Activated CD4-positive, alpha-beta T cell treated with anti-CD3 and anti-CD28 coated beads, Interleukin-2, amount 50 U/mL, for 4 hours (primary cell): Measurements from ENCODE around the gene WWP2.
"Not testable (repeated sequence)": the region's sequence is repeated elsewhere in the genome, so short reads cannot be mapped to it uniquely, and the experiment has no call there.

Source experiments
- DNase-seq, 2 experiments: peaks; one replicate each; pipeline ENCODE4 v3.0.0-alpha.2; 2020

Gene WWP2

DNA sequence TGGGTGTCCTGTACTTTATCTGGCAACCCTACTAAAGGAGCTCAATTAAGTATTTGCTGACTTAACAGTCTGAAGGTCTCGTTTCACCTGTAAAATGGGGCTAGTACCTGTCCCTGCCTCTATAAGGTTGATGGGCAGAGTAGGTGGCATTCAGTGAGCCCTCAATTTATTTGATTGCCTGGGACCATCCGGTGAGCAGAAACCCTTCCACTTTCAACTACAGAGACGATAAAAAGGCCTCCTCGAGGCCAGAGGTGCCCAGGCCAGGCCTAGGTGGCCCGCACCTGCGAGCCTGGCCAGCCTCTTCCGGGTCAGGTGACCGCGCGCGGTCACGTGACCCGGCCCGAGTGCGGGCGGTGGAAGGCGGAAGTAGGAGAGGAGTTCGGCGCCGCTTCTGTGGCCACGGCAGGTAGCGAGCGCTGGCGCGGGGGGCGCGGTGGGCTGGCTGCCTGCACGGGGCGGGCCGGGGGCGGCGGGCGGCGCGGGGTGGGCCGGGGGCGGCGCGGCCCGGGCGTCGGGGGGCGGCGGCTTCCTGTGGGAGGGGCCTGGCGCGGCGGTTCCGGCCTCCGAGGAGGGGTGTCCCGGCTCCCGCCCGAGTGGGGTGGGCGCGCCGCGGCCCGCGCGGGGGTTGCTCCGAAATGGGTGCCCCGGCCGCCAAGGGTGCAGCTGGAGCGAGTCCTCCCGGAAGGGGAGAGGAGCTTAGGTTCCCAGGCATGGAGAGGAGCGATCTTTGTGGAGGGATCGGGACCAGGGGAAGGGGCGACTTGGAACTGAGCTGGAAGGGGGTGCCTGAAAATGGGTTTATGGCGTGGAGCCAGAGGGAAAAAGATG, at the start of gene WWP2:
Gene WWP2, plus strand, starts transcription at position 350 of the 831 bp plus-strand sequence. CDS start 24,679 bp downstream, outside the sequence.
- DNase-seq, result peak; percentile 67 to 68

DNA sequence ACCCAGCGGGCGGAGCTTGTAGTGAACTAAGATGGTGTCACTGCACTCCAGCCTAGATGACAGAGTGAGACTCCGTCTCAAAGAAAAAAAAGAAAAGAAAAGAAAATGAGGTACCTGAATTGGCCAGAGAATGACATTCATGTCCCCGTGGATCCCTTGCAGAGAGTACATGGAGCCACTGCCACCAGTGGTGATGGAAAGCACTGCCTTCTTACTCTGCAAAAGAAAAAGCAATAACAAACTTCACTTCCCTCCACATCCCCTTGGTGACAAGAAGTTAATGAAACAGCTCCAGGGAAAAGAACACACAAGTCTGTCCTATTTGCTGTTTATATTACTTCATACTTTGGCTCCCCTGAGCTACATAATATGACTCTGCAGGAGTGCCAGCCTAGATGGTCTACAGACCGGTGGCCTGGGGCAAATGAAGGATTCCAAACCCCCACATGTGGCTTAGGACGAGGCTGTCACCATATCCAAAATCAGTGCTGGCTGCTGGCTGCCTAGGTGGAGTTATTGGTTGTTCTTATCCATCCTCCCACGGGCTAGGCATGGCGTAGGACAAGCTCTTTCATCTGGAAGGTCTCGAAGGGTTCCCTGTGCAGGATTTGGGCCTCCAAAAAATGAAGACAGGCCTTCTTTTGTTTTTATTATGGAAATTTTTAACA, 49.1 kb upstream of the WWP2 start:
- no peak for DNase-seq

GRCh38 chr16:69717066-69717465, 45.1 kb upstream of the WWP2 start:
- no peak for DNase-seq

- no peak for DNase-seq
Measured at GRCh38 chr16:69718111-69718764, 43.9 kb upstream of the WWP2 start.

DNA sequence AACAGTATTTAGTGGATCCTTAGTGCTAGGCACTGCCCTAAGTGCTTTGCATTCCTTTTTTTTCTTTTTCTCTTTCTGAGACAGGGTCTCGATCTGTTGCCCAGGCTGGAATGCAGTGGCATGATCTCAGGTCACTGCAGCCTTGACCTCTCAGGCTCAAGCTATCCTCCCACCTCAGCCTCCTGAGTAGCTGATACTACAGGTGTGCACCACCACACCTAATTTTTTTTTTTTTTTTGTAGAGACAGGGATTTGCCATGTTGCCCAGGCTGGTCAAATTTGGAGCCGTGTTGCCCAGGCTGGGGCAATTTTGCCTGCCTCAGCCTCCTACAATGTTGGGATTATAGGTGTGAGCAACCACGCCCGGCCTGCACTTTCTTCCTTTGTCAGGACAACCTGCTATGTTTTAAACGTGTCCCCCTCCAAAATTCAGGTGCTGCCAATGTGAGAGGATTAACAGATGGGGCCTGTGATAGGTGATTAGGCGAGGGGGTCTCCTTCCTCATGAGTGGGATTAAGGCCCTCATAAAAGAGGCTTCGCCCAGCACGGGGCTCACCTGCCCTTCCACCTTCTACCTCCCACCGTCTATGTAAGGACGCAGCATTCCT, 41.2 kb upstream of the WWP2 start:
- no peak for DNase-seq

- no peak for DNase-seq
Measured at GRCh38 chr16:69721441-69721957, 40.6 kb upstream of the WWP2 start.

DNA sequence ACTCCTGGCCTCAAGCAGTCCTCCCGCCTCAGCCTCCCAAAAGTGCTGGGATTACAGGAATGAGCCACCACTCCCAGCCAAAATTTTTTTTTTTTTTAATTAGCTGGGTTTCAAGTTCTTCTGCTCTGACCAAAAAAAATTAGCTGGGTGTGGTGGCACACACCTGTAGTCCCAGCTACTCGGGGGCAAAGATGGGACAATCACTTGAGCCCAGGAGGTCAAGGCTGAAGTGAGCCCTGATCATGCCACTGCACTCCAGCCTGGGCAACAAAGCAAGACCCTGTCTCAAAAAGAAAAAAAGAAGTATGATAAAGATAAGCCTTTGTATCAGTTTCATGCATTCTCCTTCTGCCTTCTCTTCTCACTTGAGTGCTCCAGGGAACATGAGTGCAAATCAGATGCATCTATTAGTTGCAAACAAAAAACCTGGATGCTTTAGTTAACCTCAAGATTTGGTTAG, 37.7 kb upstream of the WWP2 start:
- no peak for DNase-seq

GRCh38 chr16:69724981-69725479, 37.1 kb upstream of the WWP2 start:
- no peak for DNase-seq

- DNase-seq, result no peak
Measured at GRCh38 chr16:69725480-69726312, 36.4 kb upstream of the WWP2 start.

GRCh38 chr16:69726313-69727060, 35.6 kb upstream of the WWP2 start, which contains the start of gene NQO1:
NQO1 (minus strand) TSS chr16:69726560; CDS start chr16:69726439, 121 bp downstream.
- DNase-seq, result peak; percentile 75

DNA sequence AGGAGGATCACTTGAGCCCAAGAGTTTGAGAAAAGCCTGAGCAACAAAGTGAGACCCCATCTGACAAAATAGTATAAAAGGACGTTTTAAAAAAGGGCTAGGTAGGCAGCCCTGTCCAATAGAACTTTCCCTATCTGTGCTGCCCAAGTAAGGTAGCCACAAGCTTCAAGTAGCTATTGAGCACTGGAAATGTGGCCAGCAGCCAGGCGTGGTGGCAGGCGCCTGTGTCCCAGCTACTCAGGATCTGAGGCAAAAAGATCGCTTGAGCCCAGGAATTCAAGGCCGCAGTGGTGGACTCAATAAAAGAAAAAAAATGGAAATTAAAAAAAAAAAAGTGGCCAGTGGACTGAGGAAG, 34.2 kb upstream of the WWP2 start:
- DNase-seq, result no peak

DNA sequence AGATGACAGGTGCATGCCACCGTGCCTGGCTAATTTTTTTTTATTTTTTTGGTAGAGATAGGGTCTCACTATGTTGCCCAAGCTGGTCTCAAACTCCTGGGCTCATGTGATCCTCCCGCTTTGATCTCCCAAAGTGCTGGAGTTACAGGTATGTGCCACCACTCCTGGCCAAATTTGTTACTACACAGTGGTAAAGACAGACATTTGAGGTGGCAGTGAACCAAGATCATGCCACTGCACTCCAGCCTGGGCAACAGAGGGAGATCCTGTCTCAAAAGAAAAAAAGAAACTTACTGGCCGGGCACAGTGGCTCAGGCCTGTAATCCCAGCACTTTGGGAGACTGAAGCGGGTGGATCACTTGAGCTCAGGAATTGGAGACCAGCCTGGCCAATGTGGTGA, 33.1 kb upstream of the WWP2 start:
- DNase-seq, result not testable (repeated sequence)

DNA sequence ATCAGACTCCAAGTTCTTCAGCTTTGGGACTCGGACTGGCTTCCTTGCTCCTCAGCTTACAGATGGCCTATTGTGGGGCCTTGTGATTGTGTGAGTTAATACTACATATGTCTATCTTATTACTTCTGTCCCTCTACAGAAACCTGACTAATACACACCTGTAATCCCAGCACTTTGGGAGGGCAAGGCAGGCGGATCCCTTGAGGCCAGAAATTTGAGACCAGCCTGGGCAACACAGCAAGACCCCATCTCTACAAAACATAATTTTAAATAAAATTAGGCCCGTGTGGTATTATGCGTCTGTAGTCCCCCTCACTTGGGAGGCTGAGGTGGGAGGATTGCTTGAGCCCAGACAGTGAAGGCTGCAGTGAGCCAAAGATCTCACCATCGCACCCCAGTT, 30.9 kb upstream of the WWP2 start:
- DNase-seq, result not testable (repeated sequence)

GRCh38 chr16:69732101-69732500, 30.0 kb upstream of the WWP2 start:
- DNase-seq, result no peak

DNA sequence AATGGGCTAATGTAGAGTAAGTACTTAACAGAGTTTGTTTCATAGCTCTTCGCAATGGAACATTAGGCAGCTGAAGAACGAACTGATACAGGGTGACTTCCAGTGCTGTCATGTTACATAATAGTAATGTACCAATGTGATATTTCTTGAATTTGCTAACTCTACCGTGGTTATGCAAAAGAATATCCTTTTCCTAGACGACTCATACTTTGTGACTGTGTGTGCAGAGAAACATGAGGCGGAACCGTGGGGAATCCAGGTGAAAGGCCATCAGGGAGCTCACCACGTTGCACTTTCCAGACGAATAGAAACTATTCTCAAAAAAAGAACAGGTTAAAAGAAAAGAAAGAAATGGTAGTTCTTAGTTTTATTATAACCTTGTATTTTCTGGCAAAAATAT, 20.6 kb upstream of the WWP2 start:
- no peak for DNase-seq

- no peak for DNase-seq
Measured at GRCh38 chr16:69741951-69742904, 19.9 kb upstream of the WWP2 start.

GRCh38 chr16:69744363-69745231, 17.5 kb upstream of the WWP2 start:
- DNase-seq, result no peak

GRCh38 chr16:69745232-69745612, 16.9 kb upstream of the WWP2 start:
- DNase-seq, result no peak

DNA sequence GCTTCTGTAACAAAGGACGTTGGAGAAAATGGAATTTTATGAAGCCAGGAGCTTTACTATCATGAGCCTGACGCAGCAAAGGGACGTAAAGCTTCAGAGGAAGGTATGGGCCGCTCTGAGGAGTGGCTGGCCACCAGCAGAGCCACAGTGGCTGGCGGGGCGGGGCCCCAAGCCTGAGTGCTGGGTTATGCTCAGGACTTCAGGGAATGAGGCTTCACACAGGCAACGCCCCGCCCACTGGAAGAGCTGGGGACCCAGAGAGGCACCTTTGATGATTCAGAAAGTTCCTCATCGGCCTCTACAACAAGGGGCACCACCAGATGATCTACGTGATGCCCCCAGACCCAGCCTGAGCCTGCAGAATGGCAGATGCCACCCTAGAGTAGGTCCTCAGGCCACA, 16.2 kb upstream of the WWP2 start:
- no peak for DNase-seq
